GM21515 (cell line): ENCODE measurements around the gene ZNF646.

Experiments used
- ATAC-seq: cut with Tn5 transposase; IDR thresholded peaks from one replicate; pipeline ENCODE4 v1.9.1; 2021; ENCODE audit not compliant: unreplicated experiment

ZNF646 gene

DNA sequence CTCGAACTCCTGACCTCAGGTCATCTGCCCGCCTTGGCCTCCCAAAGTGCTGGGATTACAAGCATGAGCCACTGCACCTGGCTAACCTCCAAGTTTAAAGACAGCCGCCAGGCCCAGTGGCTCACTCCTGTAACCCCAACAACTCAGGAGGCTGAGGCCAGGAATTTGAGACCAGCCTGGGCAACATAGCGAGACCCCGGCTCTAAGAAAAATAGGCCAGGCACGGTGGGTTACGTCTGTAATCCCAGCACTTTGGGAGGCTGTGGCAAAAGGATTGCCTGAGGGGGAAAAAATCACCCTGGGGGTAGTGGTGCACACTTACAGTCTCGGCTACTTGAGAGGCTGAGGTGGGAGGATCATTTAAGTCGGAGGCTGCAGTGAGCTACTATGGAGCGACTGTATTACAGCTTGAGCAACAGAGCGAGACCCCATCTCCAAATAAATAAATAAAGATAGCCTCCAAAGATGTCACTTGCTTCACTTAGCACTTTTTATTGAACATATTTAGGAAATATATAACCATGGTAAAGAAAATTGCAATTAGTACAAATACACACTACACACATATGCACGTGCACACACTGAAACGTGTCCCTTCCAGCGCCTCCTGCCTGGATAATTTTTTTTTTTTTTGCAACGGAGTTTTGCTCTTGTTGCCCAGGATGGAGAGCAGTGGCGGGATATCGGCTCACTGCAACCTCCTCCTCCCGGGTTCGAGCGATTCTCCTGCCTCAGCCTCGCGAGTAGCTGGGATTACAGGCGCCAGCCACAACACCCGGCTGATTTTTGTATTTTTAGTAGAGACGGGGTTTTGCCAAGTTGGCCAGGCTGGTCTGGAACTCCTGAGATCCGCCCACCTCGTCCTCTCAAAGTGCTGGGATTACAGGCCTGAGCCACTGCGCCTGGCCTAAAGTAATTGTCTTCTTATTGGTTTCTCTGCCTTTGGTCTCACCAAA, 32.6 kb downstream of the ZNF646 start:
- ATAC-seq = no peak

- ATAC-seq = peak; percentile 48
These were observed 33.2 kb downstream of the ZNF646 start for GRCh38 chr16:31107465-31107867.

GRCh38 chr16:31108035-31108793, 34.0 kb downstream of the ZNF646 start, which contains the start of gene BCKDK:
BCKDK (plus strand) TSS chr16:31108386; CDS start chr16:31109224, 838 bp downstream.
- ATAC-seq = peak; percentile 75

- ATAC-seq = no peak
These were observed 34.8 kb downstream of the ZNF646 start for GRCh38 chr16:31108794-31109558.

- no peak for ATAC-seq
These were observed 35.4 kb downstream of the ZNF646 start for GRCh38 chr16:31109622-31110021.

GRCh38 chr16:31110106-31111034, 36.1 kb downstream of the ZNF646 start:
- ATAC-seq = no peak

DNA sequence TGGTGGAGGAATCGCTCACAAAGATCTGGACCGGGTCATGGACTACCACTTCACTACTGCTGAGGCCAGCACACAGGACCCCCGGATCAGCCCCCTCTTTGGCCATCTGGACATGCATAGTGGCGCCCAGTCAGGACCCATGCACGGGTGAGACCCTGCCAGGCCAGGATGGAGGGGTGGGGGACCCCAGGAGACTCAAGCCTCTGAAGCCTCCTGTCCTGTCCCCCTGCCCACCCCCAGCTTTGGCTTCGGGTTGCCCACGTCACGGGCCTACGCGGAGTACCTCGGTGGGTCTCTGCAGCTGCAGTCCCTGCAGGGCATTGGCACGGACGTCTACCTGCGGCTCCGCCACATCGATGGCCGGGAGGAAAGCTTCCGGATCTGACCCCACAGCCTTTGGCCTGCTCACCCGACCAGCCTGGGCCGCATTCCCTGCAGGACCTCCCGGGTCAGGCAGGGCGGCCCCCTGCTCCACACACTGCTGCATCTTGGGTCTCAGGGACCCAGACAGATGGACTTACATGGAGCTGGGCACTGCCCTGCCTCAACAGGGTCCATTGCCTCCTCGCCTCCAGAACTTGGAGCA, 37.8 kb downstream of the ZNF646 start:
- no peak for ATAC-seq

DNA sequence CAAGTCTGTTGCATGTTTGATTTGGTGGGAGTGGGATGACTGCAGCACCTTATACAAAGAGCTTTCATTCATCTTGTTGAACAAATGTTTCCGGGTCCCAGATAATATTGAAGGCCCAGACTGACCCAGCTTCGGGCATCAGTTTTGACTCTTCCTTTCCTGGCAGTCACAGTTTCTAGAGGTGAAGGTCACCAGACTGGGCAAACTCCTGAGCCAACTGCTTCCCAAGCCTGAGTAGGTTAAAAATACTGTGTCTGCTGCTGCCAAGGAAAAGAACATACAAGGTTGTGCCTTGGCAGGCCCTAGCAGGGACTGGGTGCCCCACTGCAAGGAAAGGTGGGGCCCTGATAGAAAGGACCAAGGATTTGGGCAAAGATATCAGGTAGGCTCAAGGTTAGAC, 38.5 kb downstream of the ZNF646 start:
- no peak for ATAC-seq

GRCh38 chr16:31113121-31114120, 39.2 kb downstream of the ZNF646 start:
- no peak for ATAC-seq

DNA sequence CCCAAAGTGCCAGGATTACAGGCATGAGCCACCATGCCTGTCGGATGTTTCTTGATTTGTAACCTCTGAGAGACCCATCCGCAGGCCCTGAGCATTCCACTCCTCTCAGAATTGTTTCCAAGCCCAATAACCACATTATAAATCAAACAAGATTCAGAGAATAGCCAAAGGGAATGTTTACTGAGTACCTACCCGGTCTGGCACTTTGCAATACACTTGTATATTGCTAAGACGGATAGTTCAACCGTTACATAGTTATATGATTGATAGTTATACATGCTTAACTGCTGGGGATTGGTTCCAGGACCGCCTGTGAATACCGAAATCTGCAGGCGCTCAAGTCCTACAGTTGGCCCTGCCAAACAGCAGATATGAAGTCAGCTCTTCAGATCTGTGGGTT, 40.2 kb downstream of the ZNF646 start:
- ATAC-seq = no peak

- peak; percentile 85 for ATAC-seq
These were observed 43.4 kb downstream of the ZNF646 start, which contains the start of gene KAT8 for GRCh38 chr16:31117384-31118222. KAT8 (plus strand) TSS chr16:31117664; CDS start chr16:31117682, 18 bp downstream.

DNA sequence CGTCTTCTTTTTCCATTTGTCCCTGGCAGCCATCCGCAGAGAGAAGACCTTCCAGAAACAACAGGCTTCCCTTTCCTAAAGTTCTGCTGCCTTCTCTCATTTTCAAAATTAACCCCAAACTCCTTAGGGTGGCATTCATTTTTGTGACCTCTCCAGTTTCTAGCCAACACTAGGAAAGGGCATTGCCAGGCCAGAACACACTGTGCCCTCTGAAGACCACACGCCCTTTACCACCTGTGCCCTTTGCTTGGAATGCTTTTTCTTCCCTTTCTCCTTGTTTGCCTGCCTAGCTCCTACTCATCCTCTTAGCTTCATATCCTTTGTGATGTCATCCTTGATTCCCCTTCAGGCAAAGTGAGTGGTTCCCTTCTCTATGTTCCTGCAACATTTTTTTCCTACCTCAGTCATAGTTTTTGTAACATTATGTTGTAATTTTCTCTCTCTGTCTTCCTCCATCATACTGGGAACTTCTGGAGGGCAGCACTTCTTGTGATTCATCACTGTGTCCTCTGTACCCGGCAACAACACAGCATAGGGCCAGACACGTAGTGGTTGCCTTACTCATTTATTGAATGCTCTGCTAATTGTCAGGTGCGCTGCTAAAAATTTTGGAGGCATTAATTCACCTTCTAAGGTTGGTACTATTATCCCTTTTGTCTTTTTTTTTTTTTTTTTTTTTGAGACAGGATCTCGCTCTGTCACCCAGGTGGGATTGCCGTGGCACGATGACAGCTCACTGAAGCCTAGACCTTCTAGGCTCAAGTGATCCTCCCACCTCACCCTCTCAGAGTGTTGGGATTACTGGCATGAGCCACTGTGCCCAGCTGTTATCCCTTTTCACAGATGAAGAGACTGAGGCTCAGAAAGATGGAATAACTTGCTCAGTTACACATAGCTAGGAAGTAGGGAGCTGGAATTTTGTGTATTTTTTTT, 44.3 kb downstream of the ZNF646 start:
- no peak for ATAC-seq

DNA sequence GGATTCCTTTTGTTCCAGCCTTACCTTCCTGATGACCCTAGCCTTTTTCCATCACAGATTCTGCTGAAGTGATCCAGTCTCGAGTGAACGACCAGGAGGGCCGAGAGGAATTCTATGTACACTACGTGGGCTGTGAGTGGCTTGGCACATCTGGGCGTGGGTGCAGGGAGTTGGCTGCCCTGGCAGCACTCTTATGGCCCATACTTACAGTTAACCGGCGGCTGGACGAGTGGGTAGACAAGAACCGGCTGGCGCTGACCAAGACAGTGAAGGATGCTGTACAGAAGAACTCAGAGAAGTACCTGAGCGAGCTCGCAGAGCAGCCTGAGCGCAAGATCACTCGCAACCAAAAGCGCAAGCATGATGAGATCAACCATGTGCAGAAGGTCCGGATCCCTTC, 45.9 kb downstream of the ZNF646 start:
- no peak for ATAC-seq

DNA sequence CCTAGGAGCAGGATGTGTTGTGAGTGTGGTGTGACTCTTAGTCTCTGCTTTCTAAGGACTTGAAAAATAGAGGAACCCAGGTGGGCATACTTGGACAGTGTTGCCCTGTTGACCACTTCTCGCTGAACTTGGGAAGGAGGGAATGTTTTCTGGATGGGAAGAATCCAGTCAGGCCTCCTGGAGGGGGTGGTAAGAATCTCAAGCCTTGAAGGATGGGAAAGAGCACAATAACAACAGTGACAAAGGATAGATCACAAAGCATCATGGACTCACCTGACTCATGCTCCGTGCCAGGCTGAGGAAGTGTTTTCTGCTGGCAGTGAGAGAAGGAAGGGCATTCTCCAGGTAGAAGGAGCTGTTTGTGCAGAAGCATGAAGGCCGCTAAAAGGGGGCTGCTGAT, 51.6 kb downstream of the ZNF646 start:
- ATAC-seq = no peak

- no peak for ATAC-seq
These were observed 53.0 kb downstream of the ZNF646 start for GRCh38 chr16:31127182-31127581.
